T47D (cell line): ENCODE measurements around the gene HNRNPA2B1.

Source experiments
- DNase-seq, 2 experiments: peaks; one replicate each; pipeline versions ENCODE4 v3.0.0 to v3.0.0-alpha.2; 2011 to 2012; ENCODE audit warnings: low read depth in 1 of 2, low spot score in 1 of 2
- JUND ChIP-seq: IDR thresholded peaks from 2 replicates; pipeline ENCODE4 v1.6.1; 2012; ENCODE audit warnings: low read depth
- in situ Hi-C: cut with HindIII; loops from 2 replicates; pipeline ENCODE4 v1.10.0; 2016; ENCODE audit warnings: low sequenced_read_pairs, low pct_unique_long_range_greater_than_20kb

HNRNPA2B1 gene

GRCh38 chr7:26147030-26147429 is 53.5 kb downstream of the HNRNPA2B1 start:
- no peak for TF ChIP-seq JUND
- in situ Hi-C loops, result no loop called here
- DNase-seq, result no peak

- in situ Hi-C loops, result no loop called here
- no peak for DNase-seq
- no peak for TF ChIP-seq JUND
Observed at GRCh38 chr7:26145238-26145637, 55.3 kb downstream of the HNRNPA2B1 start.

- in situ Hi-C loops, result no loop called here
- no peak for DNase-seq
Observed at GRCh38 chr7:26144184-26145080, 56.1 kb downstream of the HNRNPA2B1 start.

GRCh38 chr7:26143298-26144048 is 57.1 kb downstream of the HNRNPA2B1 start:
- in situ Hi-C loops, result no loop called here
- TF ChIP-seq JUND, result no peak
- DNase-seq, result no peak

More at GRCh38 chr7:26144184-26145080, 56.1 kb downstream of the HNRNPA2B1 start:
- TF ChIP-seq JUND, result no peak

- TF ChIP-seq JUND, result no peak
- DNase-seq, result no peak
- in situ Hi-C loops, result no loop called here
Observed at GRCh38 chr7:26141077-26141476, 59.5 kb downstream of the HNRNPA2B1 start.

GRCh38 chr7:26140380-26140779 is 60.2 kb downstream of the HNRNPA2B1 start:
- DNase-seq, result no peak
- TF ChIP-seq JUND, result no peak
- in situ Hi-C loops, result no loop called here
